Right lobe of liver (tissue), 6 donors: ENCODE measurements around the gene RAB5B. TPM values are rescaled to one million over a fixed set of nuclear protein-coding genes. Genes with fewer than 3 reads are reported as not detected.
A peak's percentile ranks its signal among the peaks of the same experiment; 100 is the strongest.

Experiments
- ATAC-seq, 4 donors: fragments of 200-7000 bp; cut with Tn5 transposase; one replicate each; pipeline ENCODE4 v1.9.1; 2020; ENCODE audit warnings: mild to moderate bottlenecking in 4 of 4, moderate library complexity in 4 of 4
- DNase-seq, 3 donors: peaks; one replicate each; pipeline ENCODE4 v3.0.0-alpha.2; 2020
- H3K27ac ChIP-seq, 3 donors: fragments of 200-600 bp; one replicate each; pipeline ENCODE4 v1.8.0; 2022
- H3K27me3 ChIP-seq, 2 donors: fragments of 200-600 bp; one replicate each; pipeline ENCODE4 v1.8.0; 2022
- H3K36me3 ChIP-seq, 4 donors: fragments of 200-600 bp; sonication (generic) in 1 of 4; one replicate each; pipeline versions ENCODE4 v1.5.1 to v1.8.0; 2017 to 2022; ENCODE audit warnings: control low read depth in 1 of 4
- H3K4me1 ChIP-seq, 4 donors: fragments of 200-600 bp; sonication (generic) in 1 of 4; one replicate each; pipeline versions ENCODE4 v1.5.1 to v1.8.0; 2017 to 2022; ENCODE audit warnings: control low read depth in 1 of 4
- H3K4me3 ChIP-seq, 3 donors: fragments of 200-600 bp; one replicate each; pipeline ENCODE4 v1.8.0; 2022
- H3K9me3 ChIP-seq, 4 donors: fragments of 200-600 bp; sonication (generic) in 1 of 4; one replicate each; pipeline versions ENCODE4 v1.5.1 to v1.8.0; 2017 to 2022; ENCODE audit warnings: control low read depth in 1 of 4
- CTCF ChIP-seq, 4 donors: fragments of 200-600 bp in 3 of 4; fragments of 450-650 bp in 1 of 4; IDR thresholded peaks; one replicate each; pipeline versions ENCODE4 v1.5.1 to v1.8.0; 2016 to 2022; ENCODE audit warnings: antibody characterized with exemption in 4 of 4, mild to moderate bottlenecking in 2 of 4
- POLR2A ChIP-seq: fragments of 450-650 bp; IDR thresholded peaks from one replicate; pipeline ENCODE4 v1.6.1; 2017; ENCODE audit warnings: antibody characterized with exemption, mild to moderate bottlenecking
- WGBS: methylation state at CpG from one replicate; pipeline ENCODE4 v1.1.6; 2018; ENCODE audit warnings: low coverage, low lambda C conversion rate; ENCODE audit not compliant: insufficient coverage; ENCODE audit errors: missing lambda C conversion rate; 5-methylcytosine and 5-hydroxymethylcytosine counted together
- intact Hi-C, 2 donors: fragments of 100-400 bp; cut with DNase I; formaldehyde crosslinking; loops; one replicate each; pipeline versions ENCODE4 v1.11.2 to v1.14.1; 2022
- total RNA-seq, 6 experiments: library from RNA; depleted of rRNA in 2 of 6; stranded (reverse); fragments of >200 nt in 2 of 6; fragmentation: NEBNext Ultra II Directional in 3 of 6; extraction: Animal tissue kit (Norgen Biotek cat#: 25700) in 3 of 6; gene quantifications; one replicate each; pipeline versions ENCODE4 v1.1.0 to v1.2.4, GENCODE V29; 2016 to 2023
- donor health status: DM: no; HTN: yes; CAD: no.
- donor health status: DM: no; HTN: no; CAD: no.
- donor health status: DM: no; HTN: no; CAD: no.
- donor health status: DM: no; HTN: yes; CAD: no.
- donor health status: DM: no; HTN: yes; CAD: no.

The RAB5B gene
- total RNA-seq, 6 experiments from 2014 or later = 36.5 to 60.7 (median 51.6) TPM

GRCh38 chr12:55940065-55940732, 33.7 kb upstream of the RAB5B start:
- TF ChIP-seq CTCF (IDR thresholded peaks at IDR 0.05) (peak; percentile 83 to 96 (median 94)), POLR2A (no peak)
- peak; percentile 78 to 84 (median 80) for DNase-seq
- intact Hi-C loops = no loop called here
- H3K36me3 ChIP-seq = no peaks in the 10 kb centered on the region
- peak; percentile 96 to 98 (median 97) for ATAC-seq
- H3K4me3 ChIP-seq = no peak overlapping the region
- H3K9me3 ChIP-seq = no peaks in the 10 kb centered on the region
- WGBS = 13% methylated on average over 8 of the region's 18 CpGs
- no peak overlapping the region for H3K27ac ChIP-seq
- H3K27me3 ChIP-seq = no peaks in the 10 kb centered on the region
- H3K4me1 ChIP-seq = no peaks in the 10 kb centered on the region

GRCh38 chr12:55942055-55942454, 31.8 kb upstream of the RAB5B start:
- intact Hi-C loops = no loop called here
- 62% methylated on average over 4 of the region's 4 CpGs for WGBS
- ATAC-seq = no peak
- Histone ChIP-seq H3K4me3 (no peak overlapping the region), H3K27me3 (no peaks in the 10 kb centered on the region), H3K27ac (no peak overlapping the region), H3K9me3 (no peaks in the 10 kb centered on the region), H3K36me3 (no peaks in the 10 kb centered on the region), H3K4me1 (no peaks in the 10 kb centered on the region)
- no peak for TF ChIP-seq CTCF (IDR thresholded peaks at IDR 0.05)
- DNase-seq = no peak

GRCh38 chr12:55942577-55943136, 31.2 kb upstream of the RAB5B start:
- Histone ChIP-seq H3K27me3 (no peaks in the 10 kb centered on the region), H3K4me3 (no peak overlapping the region), H3K36me3 (no peaks in the 10 kb centered on the region), H3K27ac (no peak overlapping the region), H3K4me1 (no peaks in the 10 kb centered on the region), H3K9me3 (no peaks in the 10 kb centered on the region)
- intact Hi-C loops = no loop called here
- 87% methylated on average over 1 of the region's 1 CpG for whole genome bisulfite sequencing
- TF ChIP-seq CTCF (IDR thresholded peaks at IDR 0.05) = no peak
- TF ChIP-seq POLR2A = no peak
- ATAC-seq (no peak), DNase-seq (no peak)

GRCh38 chr12:55946553-55946952, 27.3 kb upstream of the RAB5B start:
- Histone ChIP-seq H3K27me3 (no peaks in the 10 kb centered on the region), H3K4me3 (no peak overlapping the region), H3K27ac (no peak overlapping the region), H3K36me3 (no peaks in the 10 kb centered on the region), H3K9me3 (no peaks in the 10 kb centered on the region), H3K4me1 (no peaks in the 10 kb centered on the region)
- no peak for DNase-seq
- TF ChIP-seq CTCF (IDR thresholded peaks at IDR 0.05) (no peak), POLR2A (no peak)
- no peak for ATAC-seq
- whole genome bisulfite sequencing = 84% methylated on average over 5 of the region's 6 CpGs
- intact Hi-C loops = no loop called here
